ENCODE results near the gene HECW1. TPM values are rescaled to one million over a fixed set of nuclear protein-coding genes. Genes with fewer than 3 reads are reported as not detected.

The HECW1 gene
- total and polyA plus RNA-seq, 4 donors: 0.05 TPM; not detected in 3

DNA sequence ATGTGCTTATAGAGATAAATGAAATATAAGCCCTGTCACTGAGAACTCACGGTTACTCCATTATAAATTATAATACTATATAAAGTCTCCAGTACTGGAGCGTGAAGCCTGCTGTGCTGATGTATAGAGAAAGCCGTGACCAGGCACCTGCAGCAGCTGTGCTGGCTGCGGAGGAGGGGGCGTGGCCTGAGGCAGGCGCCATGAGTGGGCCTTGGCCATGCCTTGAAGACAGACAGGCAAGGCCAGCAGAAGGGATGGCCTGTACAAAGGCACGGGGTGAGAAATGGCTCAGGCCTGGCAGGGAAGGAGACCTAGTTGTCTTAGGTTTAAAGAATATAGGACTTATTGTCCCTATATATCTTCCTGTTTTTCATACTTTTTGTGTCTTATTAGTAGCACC lies 251.9 kb downstream of the HECW1 start:
- H3K27me3 ChIP-seq (ENCODE audit: control insufficient read depth in 4 of 4, insufficient read depth in 4 of 4, low read length in 3 of 4): peaks cover 0 to 6% (median 0%) of the 10 kb centered on the region in 4 donors
- H3K36me3 ChIP-seq (ENCODE audit: control insufficient read depth in 4 of 4, insufficient read depth in 3 of 4, low read depth in 1 of 4, low read length in 3 of 4): no peaks in the 10 kb centered on the region
- 94% methylated on average over 7 of the region's 7 CpGs for WGBS
- TF ChIP-seq HNF4A (conservative IDR thresholded peaks at IDR 0.05): no peak
- TF ChIP-seq MAX (IDR thresholded peaks at IDR 0.05): no peak
- TF ChIP-seq JUND (IDR thresholded peaks at IDR 0.05): no peak
- TF ChIP-seq RXRA (IDR thresholded peaks at IDR 0.05): no peak
- TF ChIP-seq HNF4G (IDR thresholded peaks at IDR 0.05): no peak
- no peak for TF ChIP-seq NR2F2 (IDR thresholded peaks at IDR 0.05)
- H3K4me1 ChIP-seq (ENCODE audit: control insufficient read depth in 4 of 4, insufficient read depth in 4 of 4, low read length in 3 of 4): no peaks in the 10 kb centered on the region
- no peak overlapping the region for H3K27ac ChIP-seq (ENCODE audit: low read depth in 1 of 2, low read length in 2 of 2)
- H3K4me3 ChIP-seq (ENCODE audit: low read depth in 1 of 3, low read length in 3 of 3): no peak overlapping the region
- H3K9me3 ChIP-seq (ENCODE audit: control insufficient read depth in 4 of 4, low read length in 3 of 4): no peaks in the 10 kb centered on the region
- H3K9ac ChIP-seq (ENCODE audit: low read depth in 1 of 2, low read length in 2 of 2): no peak overlapping the region
- DNase-seq (ENCODE audit: low spot score): no peak

DNA sequence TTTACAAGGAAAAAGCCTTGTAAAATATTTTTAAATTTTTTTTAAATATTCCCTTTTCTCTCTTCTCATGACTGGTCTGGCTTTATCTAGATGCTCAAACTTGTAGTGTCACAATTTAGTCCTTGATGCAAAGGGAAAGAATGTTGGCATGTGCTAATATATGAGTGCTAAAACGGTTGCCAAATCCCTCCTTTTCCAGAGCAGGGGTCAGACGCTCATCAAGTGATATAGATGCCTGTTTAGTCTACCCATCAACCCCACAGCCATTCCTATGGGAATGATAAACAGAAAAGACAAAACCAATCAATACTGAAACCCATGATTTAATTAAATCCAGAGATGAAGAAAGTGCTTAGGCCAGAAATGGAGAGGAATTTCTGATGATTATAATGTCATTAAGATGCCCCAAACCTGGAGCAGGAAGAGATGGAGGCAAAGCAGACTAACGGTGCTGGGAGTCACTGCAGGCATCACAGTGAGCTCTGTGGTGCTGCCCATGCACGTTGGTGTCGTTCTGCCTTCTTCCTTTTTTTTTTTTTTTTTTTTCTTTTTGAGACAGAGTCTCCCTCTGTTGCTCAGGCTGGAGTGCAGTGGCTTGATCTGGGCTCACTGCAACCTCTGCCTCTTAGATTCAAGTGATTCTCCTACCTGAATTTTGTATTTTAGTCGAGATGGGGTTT lies 260.4 kb downstream of the HECW1 start:
- 26% methylated on average over 6 of the region's 6 CpGs for WGBS

More for the DNA sequence above, 260.4 kb downstream of the HECW1 start:
- Histone ChIP-seq H3K9me3 (ENCODE audit: control insufficient read depth in 4 of 4, low read length in 3 of 4) (peaks cover 0 to 3% (median 0%) of the 10 kb centered on the region in 4 donors), H3K27me3 (ENCODE audit: control insufficient read depth in 4 of 4, insufficient read depth in 4 of 4, low read length in 3 of 4) (peaks cover 0 to 8% (median 0%) of the 10 kb centered on the region in 4 donors), H3K9ac (ENCODE audit: low read depth in 1 of 2, low read length in 2 of 2) (no peak overlapping the region), H3K36me3 (ENCODE audit: control insufficient read depth in 4 of 4, insufficient read depth in 3 of 4, low read depth in 1 of 4, low read length in 3 of 4) (no peaks in the 10 kb centered on the region), H3K4me3 (ENCODE audit: low read depth in 1 of 3, low read length in 3 of 3) (no peak overlapping the region), H3K4me1 (ENCODE audit: control insufficient read depth in 4 of 4, insufficient read depth in 4 of 4, low read length in 3 of 4) (no peaks in the 10 kb centered on the region), H3K27ac (ENCODE audit: low read depth in 1 of 2, low read length in 2 of 2) (no peak overlapping the region)
- TF ChIP-seq HNF4G (IDR thresholded peaks at IDR 0.05): no peak
- no peak for TF ChIP-seq FOXA1 (IDR thresholded peaks at IDR 0.05)
- TF ChIP-seq RAD21 (IDR thresholded peaks at IDR 0.05): no peak
- no peak for TF ChIP-seq MAX (IDR thresholded peaks at IDR 0.05)
- TF ChIP-seq RXRA (IDR thresholded peaks at IDR 0.05): no peak
- TF ChIP-seq YY1 (IDR thresholded peaks at IDR 0.05): no peak
- TF ChIP-seq JUND (IDR thresholded peaks at IDR 0.05): no peak
- TF ChIP-seq, protein P1, sequence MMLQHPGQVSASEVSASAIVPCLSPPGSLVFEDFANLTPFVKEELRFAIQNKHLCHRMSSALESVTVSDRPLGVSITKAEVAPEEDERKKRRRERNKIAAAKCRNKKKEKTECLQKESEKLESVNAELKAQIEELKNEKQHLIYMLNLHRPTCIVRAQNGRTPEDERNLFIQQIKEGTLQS (IDR thresholded peaks at IDR 0.05): no peak
- no peak for TF ChIP-seq TAF1 (conservative IDR thresholded peaks at IDR 0.05)
- TF ChIP-seq REST (IDR thresholded peaks at IDR 0.05): no peak
- TF ChIP-seq, protein P2, sequence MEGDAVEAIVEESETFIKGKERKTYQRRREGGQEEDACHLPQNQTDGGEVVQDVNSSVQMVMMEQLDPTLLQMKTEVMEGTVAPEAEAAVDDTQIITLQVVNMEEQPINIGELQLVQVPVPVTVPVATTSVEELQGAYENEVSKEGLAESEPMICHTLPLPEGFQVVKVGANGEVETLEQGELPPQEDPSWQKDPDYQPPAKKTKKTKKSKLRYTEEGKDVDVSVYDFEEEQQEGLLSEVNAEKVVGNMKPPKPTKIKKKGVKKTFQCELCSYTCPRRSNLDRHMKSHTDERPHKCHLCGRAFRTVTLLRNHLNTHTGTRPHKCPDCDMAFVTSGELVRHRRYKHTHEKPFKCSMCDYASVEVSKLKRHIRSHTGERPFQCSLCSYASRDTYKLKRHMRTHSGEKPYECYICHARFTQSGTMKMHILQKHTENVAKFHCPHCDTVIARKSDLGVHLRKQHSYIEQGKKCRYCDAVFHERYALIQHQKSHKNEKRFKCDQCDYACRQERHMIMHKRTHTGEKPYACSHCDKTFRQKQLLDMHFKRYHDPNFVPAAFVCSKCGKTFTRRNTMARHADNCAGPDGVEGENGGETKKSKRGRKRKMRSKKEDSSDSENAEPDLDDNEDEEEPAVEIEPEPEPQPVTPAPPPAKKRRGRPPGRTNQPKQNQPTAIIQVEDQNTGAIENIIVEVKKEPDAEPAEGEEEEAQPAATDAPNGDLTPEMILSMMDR (IDR thresholded peaks at IDR 0.05; ENCODE audit: low read depth, low read length, missing input control): no peak
- TF ChIP-seq EGR1 (IDR thresholded peaks at IDR 0.05; ENCODE audit: low read depth in 2 of 2): no peak
- TF ChIP-seq GABPA (IDR thresholded peaks at IDR 0.05 in 1 of 2, conservative IDR thresholded peaks at IDR 0.05 in 1 of 2): no peak
- TF ChIP-seq HNF4A (conservative IDR thresholded peaks at IDR 0.05): no peak
- no peak for TF ChIP-seq SP1 (IDR thresholded peaks at IDR 0.05)
- DNase-seq (ENCODE audit: low spot score): no peak
